AG08396 (cell line): ENCODE measurements around the gene TTBK1.

Experiments used
- DNase-seq: peaks from one replicate; pipeline ENCODE4 v3.0.0; 2012; ENCODE audit warnings: low spot score, mixed read lengths

The TTBK1 gene

DNA sequence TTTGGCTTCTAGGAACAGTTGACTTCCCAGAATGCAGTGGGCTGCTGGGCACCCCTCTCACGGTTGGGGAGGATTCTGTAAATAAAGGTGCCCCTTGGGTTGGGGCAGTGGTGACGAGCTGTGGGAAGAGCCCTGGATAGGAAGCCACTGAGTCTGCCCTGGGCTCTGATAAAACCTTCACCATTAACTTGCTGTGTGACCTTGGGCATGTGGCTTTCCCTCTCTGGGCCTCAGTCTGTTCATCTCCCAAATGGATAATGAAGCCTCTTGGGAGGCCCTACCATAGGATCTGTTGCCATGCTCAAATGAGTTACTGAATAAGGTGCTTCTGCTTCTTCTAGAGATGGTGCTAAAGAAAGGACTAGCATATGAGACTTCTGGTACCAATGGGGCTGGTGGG, 61.6 kb downstream of the TTBK1 start:
- DNase-seq = no peak

DNA sequence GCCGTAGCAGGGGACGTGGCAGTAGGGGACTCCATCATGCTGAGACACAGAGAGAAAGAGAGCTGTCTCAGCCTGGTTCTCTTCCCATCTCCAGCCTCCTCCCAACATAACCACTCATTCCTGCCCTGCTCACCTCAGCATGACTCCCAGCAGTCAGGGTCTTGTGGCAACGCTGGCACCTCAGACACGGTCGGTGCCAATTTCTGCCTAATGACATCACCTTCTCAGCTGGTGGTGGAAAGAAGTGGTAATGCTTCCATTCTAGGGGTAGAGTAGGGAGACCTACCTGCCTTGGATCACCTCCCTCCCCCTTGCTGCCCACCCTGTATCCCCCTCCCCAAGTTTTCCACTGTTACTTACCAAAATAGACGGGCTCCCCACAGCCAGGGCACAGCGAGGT, 62.8 kb downstream of the TTBK1 start:
- DNase-seq = no peak

DNA sequence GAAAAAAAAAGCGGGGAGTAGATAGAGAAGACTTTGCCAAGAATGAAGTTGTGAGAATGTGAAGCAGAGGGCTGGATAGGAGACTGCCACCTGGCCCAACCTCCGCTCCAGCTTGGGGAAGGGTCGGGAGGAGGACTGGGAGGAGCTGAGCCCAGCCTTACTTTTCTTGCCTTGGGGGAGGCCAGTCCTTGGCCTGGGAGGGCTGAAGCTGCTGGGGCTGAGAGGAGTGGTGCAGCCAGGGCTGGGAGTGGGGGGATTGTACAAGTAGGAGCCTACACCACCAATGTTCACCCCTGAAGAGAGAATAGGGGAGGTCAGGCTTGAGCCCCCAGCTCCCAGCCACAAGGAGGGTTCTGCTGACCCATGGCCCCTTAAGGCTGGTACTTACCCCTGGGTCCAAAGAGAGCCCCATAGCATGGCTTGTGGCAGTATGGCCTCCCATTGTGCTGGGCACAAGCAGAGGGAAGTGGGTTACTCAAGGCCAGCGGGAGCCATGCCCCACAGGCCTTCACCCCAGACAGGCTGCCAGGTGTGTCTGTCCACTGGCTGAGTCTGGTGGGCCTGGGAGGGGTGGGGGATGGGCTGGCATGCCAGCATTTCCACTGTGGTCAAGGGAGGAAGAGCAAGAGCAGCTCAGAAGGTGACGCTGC, 64.3 kb downstream of the TTBK1 start:
- DNase-seq = no peak

DNA sequence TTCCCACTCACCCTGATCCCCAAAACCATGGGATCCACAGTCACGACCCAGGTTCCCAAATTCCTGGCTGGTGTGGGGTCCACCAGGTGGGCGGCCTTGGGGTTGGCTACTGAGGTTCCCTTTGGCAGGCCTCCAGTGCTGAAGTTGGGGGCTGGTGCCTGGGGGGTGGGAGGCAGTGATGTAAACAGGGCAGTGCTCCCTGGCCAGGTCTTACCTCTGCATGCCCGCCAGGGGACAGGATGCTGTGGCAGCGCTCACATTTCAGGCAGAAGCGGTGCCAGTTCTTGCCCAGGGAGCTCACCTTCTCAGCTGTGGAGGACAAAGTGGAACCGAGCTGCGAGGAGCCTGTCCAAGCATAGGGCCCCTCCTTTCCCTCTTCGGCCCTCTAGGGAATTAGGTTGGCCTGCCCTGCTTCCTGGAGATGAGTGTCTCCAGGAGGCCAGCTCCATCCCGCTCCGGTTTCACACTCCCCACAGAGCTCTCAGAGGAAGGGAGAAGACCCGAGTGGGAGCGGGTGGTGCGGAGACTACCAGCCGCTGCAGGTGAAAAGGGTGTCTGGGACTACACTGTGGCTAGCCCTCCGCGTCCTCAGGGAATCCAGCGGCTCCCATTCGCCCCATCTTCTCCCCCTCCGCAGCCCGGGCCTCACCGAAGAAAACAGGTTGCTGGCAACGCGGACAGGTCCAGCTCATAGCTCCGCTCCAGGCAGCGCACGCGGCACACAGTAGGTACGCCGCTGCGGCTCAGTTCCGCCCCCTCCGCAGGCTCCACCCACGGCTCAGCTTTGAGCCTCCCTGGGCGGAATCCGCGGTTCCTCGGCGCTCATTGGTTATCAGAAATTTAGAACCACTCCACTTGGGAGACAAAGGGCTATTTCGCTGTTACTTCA, 65.1 kb downstream of the TTBK1 start, which contains the start of gene CRIP3:
Gene CRIP3, minus strand, starts transcription at position 726 of the 889 bp plus-strand sequence. Its CDS starts 34 bp downstream, at position 692.
- DNase-seq = peak; percentile 14

DNA sequence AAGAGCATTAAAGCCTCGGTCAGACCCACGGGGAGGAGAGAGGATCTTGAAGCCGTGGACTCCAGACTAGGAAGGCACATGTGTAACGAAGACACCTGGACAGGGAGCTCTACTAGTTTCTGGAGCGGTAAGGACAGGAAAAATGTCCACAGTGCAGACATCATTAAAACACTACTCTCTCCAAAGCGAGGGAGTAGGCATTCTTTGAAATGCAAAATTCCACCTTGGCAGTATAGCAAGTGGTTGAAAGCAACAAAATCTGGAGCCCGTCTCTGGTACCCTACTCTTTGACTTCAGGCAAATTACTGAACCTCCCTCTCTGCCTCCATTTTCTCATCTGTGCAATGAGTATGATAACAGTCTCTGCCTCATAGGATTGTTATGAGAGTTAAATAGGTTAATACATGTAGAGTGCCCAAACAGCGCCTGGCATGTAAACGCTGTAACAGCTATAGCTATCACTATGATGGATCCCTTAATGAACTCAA, 65.8 kb downstream of the TTBK1 start:
- DNase-seq = no peak

DNA sequence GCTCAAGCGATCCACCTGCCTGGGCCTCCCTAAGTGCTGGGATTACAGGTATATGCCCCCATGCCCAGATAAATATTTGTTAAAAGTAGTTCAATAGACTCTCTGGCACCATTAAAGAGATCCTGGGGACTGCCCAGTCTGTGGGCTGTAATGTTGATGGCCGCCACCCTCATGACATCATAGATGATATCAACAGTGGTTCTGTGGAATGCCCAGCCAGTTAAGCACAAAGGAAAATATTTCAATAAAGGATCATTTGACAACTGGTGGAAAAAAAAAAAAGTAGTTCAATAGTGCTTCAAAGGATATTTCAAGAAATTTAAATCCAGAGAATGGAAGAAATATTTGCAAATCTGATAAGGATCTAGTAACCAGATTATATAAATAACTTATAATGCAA, 66.9 kb downstream of the TTBK1 start:
- no peak for DNase-seq

DNA sequence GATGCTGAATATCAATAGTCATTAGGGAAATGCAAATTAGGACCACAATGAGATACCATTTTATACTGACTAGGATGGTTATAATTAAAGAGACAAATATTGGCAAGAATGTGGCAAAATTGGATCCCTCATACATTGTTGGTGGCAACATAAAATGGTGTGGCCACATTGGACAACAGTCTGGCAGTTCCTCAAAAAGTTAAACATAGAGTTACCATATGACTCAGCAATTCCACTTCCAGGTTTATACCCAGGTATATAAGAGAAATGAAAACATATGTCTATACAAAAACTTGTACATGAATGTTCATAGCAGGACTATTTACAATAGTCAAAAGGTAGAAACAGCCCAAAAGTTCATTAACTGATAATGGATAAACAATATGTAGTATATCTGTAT, 67.3 kb downstream of the TTBK1 start:
- no peak for DNase-seq

DNA sequence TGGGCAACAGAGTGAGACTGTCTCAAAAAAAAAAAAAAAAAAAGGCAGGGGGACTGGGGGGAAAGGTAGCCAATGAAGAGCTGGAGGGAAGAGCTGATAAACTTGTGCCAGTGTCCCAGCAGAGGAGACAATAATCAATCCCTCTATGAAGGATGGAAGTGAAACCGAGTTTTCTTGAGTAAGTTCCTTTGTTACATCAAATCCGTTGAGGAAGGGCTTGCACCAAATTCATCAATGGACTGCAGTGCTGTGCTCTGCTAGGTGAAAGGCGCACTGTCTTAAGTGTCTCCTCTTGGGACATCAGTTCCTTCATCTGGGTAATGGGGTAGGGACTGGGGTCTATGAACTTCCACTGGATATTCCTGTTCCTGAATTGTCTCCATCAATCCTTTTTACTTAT, 68.4 kb downstream of the TTBK1 start:
- DNase-seq = no peak

DNA sequence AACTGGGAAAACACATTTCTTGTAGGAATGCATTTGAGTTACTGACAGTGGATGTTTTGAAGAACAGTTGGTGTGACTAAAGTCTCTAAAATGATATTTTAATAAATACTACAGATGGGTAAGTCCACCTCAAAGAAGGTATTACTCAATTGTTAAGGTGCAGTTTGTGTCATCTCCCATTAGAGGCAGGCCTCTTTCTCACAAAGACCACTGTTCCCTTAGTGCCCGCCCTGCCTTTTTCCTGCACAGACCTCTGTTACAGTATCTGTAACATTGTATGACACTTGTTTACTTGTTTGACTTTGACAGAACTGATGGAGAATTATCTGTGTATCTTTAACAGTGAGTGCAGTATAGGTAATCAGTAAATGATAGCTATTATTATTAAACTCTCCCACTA, 70.5 kb downstream of the TTBK1 start:
- no peak for DNase-seq

DNA sequence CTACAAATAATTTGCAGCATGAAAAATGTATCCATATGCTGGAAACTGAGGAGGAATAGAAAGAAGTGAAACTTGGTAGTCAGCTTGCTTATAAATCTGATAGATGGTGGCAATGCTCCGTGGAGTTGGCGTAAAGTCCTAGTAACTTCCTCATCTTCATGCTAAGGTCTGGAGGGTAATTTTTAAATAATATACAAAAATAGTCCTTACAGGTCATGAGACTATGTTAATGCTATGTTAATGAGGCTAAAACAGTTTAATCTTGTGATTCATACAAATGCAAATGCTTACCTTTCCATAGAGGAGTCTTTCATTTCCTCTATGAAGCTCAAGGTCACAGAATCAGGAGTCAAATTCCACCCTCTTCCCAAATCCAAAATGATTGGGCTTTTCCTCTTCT, 74.7 kb downstream of the TTBK1 start:
- DNase-seq = no peak

DNA sequence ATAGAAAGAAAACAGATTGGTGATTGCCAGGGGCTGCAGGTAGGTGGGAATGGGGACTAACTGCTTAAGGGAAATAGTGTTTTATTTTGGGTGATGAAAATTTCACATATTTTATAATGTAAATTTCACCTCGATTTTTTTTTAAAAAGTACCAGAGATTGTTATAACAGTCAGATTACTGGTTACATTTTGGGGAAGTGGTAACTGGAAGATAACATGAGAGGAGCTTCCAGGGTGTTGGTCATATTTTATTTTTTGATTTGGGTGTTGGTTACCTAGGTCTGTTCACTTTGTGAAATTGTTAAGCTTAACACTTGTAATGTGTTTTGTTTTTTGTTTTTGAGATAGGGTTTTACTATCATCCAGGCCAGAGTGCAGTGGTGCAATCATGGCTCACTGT, 82.6 kb downstream of the TTBK1 start:
- DNase-seq = no peak

DNA sequence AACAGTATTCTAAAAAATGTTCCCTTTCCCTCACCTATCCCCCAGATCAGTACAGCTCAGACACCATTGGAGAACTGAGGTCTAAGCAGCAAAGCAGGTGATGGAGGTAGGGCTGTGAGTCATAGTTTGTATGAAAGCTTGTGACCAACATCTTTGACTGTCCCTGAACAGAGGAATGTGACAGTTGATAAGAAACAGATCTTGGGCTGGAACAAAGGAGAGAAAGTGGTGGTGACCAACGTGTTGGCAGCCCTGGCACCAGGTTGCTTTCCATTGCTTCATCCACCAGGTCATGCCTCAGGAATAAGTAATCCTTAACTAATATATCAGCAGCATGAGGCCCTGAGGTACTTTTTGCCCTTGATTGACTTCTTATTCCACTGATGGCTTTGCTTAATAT, 85.2 kb downstream of the TTBK1 start:
- no peak for DNase-seq

DNA sequence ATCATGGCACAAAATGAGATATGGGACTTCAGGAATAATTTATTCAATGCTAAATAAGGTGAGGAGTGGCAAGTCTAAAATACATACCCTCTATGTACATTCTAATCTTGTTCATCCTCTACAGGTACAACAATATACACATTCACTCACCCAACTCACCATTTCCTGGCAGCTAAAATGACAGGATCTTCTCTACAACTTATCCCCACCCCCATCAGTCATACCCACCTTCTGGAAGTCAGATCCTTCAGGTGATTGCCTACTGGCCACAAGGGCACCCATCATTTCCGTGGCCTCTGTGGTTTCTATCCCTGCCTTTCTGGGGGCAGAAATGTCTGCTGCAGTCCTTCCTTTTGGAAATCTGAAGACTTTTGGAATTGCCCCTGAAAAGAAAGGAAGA, 88.2 kb downstream of the TTBK1 start:
- no peak for DNase-seq

DNA sequence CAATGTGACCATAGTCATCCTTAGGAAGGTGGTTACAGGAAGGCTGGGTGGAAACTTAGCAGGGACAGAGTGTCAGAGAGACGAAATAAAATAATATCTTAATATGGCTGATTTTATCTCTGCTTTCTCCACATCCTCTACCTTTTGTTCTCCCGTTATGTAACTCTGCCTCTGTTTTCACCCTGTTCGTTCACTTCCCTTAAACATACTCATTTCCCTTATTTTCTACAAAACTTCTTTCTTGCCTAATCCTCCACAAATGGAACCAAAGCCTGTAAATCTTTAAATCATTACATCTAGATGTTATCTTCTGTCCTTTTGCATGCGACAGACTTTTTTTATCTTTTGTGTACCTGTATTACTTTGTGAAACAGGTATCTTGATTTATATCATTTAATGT, 88.6 kb downstream of the TTBK1 start:
- DNase-seq = no peak

DNA sequence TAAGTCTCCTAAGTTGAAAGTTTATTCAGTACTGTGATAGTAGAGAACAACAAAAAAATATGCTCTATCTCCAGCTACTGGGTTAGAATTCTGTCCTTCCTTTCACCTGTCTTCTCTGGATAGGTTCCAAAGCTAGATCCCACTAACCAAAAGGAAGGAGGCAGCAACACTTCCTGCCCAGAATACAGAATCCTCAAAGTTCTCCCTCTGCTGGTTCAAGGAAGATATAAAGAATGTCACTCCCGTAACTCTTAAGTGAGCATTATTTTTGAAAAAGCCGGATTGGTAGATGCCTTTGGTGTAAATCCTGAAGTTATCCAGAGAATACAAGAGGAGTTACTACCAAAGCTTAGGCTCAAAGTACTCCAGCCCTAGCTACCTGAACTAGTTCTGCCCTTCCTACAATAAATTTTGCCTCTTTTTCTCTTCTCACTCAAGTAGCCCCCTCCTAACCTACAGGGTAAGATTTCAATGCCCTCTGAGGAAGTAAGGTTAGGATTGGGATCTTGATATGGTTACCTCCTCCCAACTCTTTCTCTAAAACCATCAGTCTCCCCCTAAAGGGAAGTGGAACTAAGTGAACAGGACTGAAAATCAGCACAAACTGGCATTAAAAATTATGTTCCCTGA, 91.3 kb downstream of the TTBK1 start:
- peak; percentile 34 for DNase-seq

DNA sequence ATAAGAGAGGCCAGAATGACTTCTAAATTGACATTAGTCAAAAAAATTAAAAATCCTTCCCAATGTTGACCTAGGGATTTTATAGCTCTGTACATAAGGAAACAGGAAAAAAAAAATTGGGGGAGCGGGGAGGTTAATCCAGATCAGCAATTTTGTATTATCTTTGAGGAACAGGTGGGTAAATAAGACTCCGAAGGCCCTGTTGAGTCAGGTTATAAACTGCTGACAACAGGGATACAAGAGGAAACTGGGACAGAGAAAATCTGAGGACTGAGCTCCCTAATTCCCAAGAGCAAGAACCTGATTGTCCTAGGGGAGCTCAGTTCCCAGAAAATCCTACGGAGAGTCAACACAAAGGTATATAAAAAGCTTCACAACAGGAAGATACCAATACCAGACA, 92.2 kb downstream of the TTBK1 start:
- no peak for DNase-seq

DNA sequence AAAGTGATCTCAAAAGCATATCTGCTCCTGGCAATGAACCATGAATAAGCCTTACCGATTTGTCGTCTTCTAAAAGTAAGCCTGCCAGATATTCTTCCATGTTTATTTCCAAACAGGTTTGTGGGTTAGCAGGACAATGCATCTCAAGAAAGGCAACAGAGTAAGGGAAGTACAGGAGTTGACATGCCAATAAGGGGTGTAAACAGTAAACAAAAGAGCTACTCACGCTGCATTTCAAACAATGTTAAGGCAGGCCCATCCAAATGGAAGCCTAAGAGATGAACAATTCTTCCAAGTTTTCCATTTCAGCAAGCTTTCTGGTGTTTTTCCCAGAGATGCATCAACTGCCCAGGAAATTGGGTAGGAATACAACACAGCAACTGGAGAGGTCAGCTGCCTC, 93.1 kb downstream of the TTBK1 start:
- no peak for DNase-seq
